ENCODE data around the gene KCNK5.

The KCNK5 gene

GRCh38 chr6:39214120-39214813 lies 15.0 kb downstream of the KCNK5 start:
- H3K4me2 ChIP-seq (ENCODE audit: low read length): no peak overlapping the region
- no peak overlapping the region for H3K9ac ChIP-seq (ENCODE audit: low read depth, low read length)
- no peak overlapping the region for H3K4me3 ChIP-seq (ENCODE audit: low read length)
- no peaks in the 10 kb centered on the region for H3K4me1 ChIP-seq (ENCODE audit: control insufficient read depth, insufficient read depth, low read length)
- no peaks in the 10 kb centered on the region for H3K36me3 ChIP-seq (ENCODE audit: insufficient read depth, low read length)
- H3K9me3 ChIP-seq (replicated peaks; ENCODE audit: low read length): no peaks in the 10 kb centered on the region
- H3K27me3 ChIP-seq (ENCODE audit: control insufficient read depth, insufficient read depth, low read length): no peaks in the 10 kb centered on the region

GRCh38 chr6:39213195-39213920 lies 15.9 kb downstream of the KCNK5 start:
- Histone ChIP-seq H3K9me3 (replicated peaks; ENCODE audit: low read length) (no peaks in the 10 kb centered on the region), H3K4me2 (ENCODE audit: low read length) (no peak overlapping the region), H3K27me3 (ENCODE audit: control insufficient read depth, insufficient read depth, low read length) (no peaks in the 10 kb centered on the region), H3K4me3 (ENCODE audit: low read length) (no peak overlapping the region), H3K9ac (ENCODE audit: low read depth, low read length) (no peak overlapping the region), H3K4me1 (ENCODE audit: control insufficient read depth, insufficient read depth, low read length) (no peaks in the 10 kb centered on the region), H3K36me3 (ENCODE audit: insufficient read depth, low read length) (no peaks in the 10 kb centered on the region)

- H3K4me1 ChIP-seq (ENCODE audit: control insufficient read depth, insufficient read depth, low read length): no peaks in the 10 kb centered on the region
These were observed 18.1 kb downstream of the KCNK5 start for GRCh38 chr6:39211183-39211582.

GRCh38 chr6:39210450-39210849 lies 18.8 kb downstream of the KCNK5 start:
- Histone ChIP-seq H3K9ac (ENCODE audit: low read depth, low read length) (no peak overlapping the region), H3K4me3 (ENCODE audit: low read length) (no peak overlapping the region), H3K9me3 (replicated peaks; ENCODE audit: low read length) (no peaks in the 10 kb centered on the region), H3K4me2 (ENCODE audit: low read length) (no peak overlapping the region), H3K36me3 (ENCODE audit: insufficient read depth, low read length) (no peaks in the 10 kb centered on the region), H3K27me3 (ENCODE audit: control insufficient read depth, insufficient read depth, low read length) (no peaks in the 10 kb centered on the region), H3K4me1 (ENCODE audit: control insufficient read depth, insufficient read depth, low read length) (no peaks in the 10 kb centered on the region)

More at GRCh38 chr6:39211183-39211582, 18.1 kb downstream of the KCNK5 start:
- Histone ChIP-seq H3K27me3 (ENCODE audit: control insufficient read depth, insufficient read depth, low read length) (no peaks in the 10 kb centered on the region), H3K4me3 (ENCODE audit: low read length) (no peak overlapping the region), H3K9ac (ENCODE audit: low read depth, low read length) (no peak overlapping the region), H3K9me3 (replicated peaks; ENCODE audit: low read length) (no peaks in the 10 kb centered on the region), H3K4me2 (ENCODE audit: low read length) (no peak overlapping the region), H3K36me3 (ENCODE audit: insufficient read depth, low read length) (no peaks in the 10 kb centered on the region)

- Histone ChIP-seq H3K4me1 (ENCODE audit: control insufficient read depth, insufficient read depth, low read length) (no peaks in the 10 kb centered on the region), H3K9me3 (replicated peaks; ENCODE audit: low read length) (no peaks in the 10 kb centered on the region), H3K4me2 (ENCODE audit: low read length) (no peak overlapping the region), H3K27me3 (ENCODE audit: control insufficient read depth, insufficient read depth, low read length) (no peaks in the 10 kb centered on the region), H3K4me3 (ENCODE audit: low read length) (no peak overlapping the region), H3K9ac (ENCODE audit: low read depth, low read length) (no peak overlapping the region), H3K36me3 (ENCODE audit: insufficient read depth, low read length) (no peaks in the 10 kb centered on the region)
These were observed 19.4 kb downstream of the KCNK5 start for GRCh38 chr6:39209911-39210310.

GRCh38 chr6:39209360-39209811 lies 19.9 kb downstream of the KCNK5 start:
- no peak overlapping the region for H3K4me3 ChIP-seq (ENCODE audit: low read length)

GRCh38 chr6:39208223-39208739 lies 21.0 kb downstream of the KCNK5 start:
- Histone ChIP-seq H3K9me3 (replicated peaks; ENCODE audit: low read length) (no peaks in the 10 kb centered on the region), H3K9ac (ENCODE audit: low read depth, low read length) (no peak overlapping the region), H3K4me3 (ENCODE audit: low read length) (no peak overlapping the region), H3K4me1 (ENCODE audit: control insufficient read depth, insufficient read depth, low read length) (no peaks in the 10 kb centered on the region), H3K27me3 (ENCODE audit: control insufficient read depth, insufficient read depth, low read length) (no peaks in the 10 kb centered on the region), H3K36me3 (ENCODE audit: insufficient read depth, low read length) (no peaks in the 10 kb centered on the region), H3K4me2 (ENCODE audit: low read length) (no peak overlapping the region)

More at GRCh38 chr6:39209360-39209811, 19.9 kb downstream of the KCNK5 start:
- Histone ChIP-seq H3K9ac (ENCODE audit: low read depth, low read length) (no peak overlapping the region), H3K36me3 (ENCODE audit: insufficient read depth, low read length) (no peaks in the 10 kb centered on the region), H3K4me1 (ENCODE audit: control insufficient read depth, insufficient read depth, low read length) (no peaks in the 10 kb centered on the region), H3K9me3 (replicated peaks; ENCODE audit: low read length) (no peaks in the 10 kb centered on the region), H3K4me2 (ENCODE audit: low read length) (no peak overlapping the region), H3K27me3 (ENCODE audit: control insufficient read depth, insufficient read depth, low read length) (no peaks in the 10 kb centered on the region)

- Histone ChIP-seq H3K36me3 (ENCODE audit: insufficient read depth, low read length) (no peaks in the 10 kb centered on the region), H3K9me3 (replicated peaks; ENCODE audit: low read length) (no peaks in the 10 kb centered on the region), H3K9ac (ENCODE audit: low read depth, low read length) (no peak overlapping the region), H3K4me1 (ENCODE audit: control insufficient read depth, insufficient read depth, low read length) (no peaks in the 10 kb centered on the region), H3K4me2 (ENCODE audit: low read length) (no peak overlapping the region), H3K4me3 (ENCODE audit: low read length) (no peak overlapping the region), H3K27me3 (ENCODE audit: control insufficient read depth, insufficient read depth, low read length) (no peaks in the 10 kb centered on the region)
These were observed 21.7 kb downstream of the KCNK5 start for GRCh38 chr6:39207416-39208222.

GRCh38 chr6:39206250-39206721 lies 23.0 kb downstream of the KCNK5 start:
- Histone ChIP-seq H3K4me2 (ENCODE audit: low read length) (no peak overlapping the region), H3K4me3 (ENCODE audit: low read length) (no peak overlapping the region)

GRCh38 chr6:39204646-39205244 lies 24.5 kb downstream of the KCNK5 start:
- Histone ChIP-seq H3K9me3 (replicated peaks; ENCODE audit: low read length) (no peaks in the 10 kb centered on the region), H3K36me3 (ENCODE audit: insufficient read depth, low read length) (no peaks in the 10 kb centered on the region), H3K9ac (ENCODE audit: low read depth, low read length) (no peak overlapping the region)

More at GRCh38 chr6:39206250-39206721, 23.0 kb downstream of the KCNK5 start:
- no peaks in the 10 kb centered on the region for H3K9me3 ChIP-seq (replicated peaks; ENCODE audit: low read length)
- H3K9ac ChIP-seq (ENCODE audit: low read depth, low read length): no peak overlapping the region
- H3K27me3 ChIP-seq (ENCODE audit: control insufficient read depth, insufficient read depth, low read length): no peaks in the 10 kb centered on the region
- H3K4me1 ChIP-seq (ENCODE audit: control insufficient read depth, insufficient read depth, low read length): no peaks in the 10 kb centered on the region
- H3K36me3 ChIP-seq (ENCODE audit: insufficient read depth, low read length): no peaks in the 10 kb centered on the region

GRCh38 chr6:39204160-39204495 lies 25.1 kb downstream of the KCNK5 start:
- Histone ChIP-seq H3K36me3 (ENCODE audit: insufficient read depth, low read length) (no peaks in the 10 kb centered on the region), H3K4me2 (ENCODE audit: low read length) (no peak overlapping the region), H3K9me3 (replicated peaks; ENCODE audit: low read length) (no peaks in the 10 kb centered on the region), H3K4me1 (ENCODE audit: control insufficient read depth, insufficient read depth, low read length) (no peaks in the 10 kb centered on the region), H3K9ac (ENCODE audit: low read depth, low read length) (no peak overlapping the region), H3K4me3 (ENCODE audit: low read length) (no peak overlapping the region), H3K27me3 (ENCODE audit: control insufficient read depth, insufficient read depth, low read length) (no peaks in the 10 kb centered on the region)

More at GRCh38 chr6:39204646-39205244, 24.5 kb downstream of the KCNK5 start:
- Histone ChIP-seq H3K4me2 (ENCODE audit: low read length) (no peak overlapping the region), H3K4me3 (ENCODE audit: low read length) (no peak overlapping the region), H3K27me3 (ENCODE audit: control insufficient read depth, insufficient read depth, low read length) (no peaks in the 10 kb centered on the region), H3K4me1 (ENCODE audit: control insufficient read depth, insufficient read depth, low read length) (no peaks in the 10 kb centered on the region)
